OCI-LY7 (cell line): ENCODE measurements around the gene G6PC3.

Experiments
- CTCF ChIP-seq: fragments of 200-600 bp; sonication (generic); conservative IDR thresholded peaks from 2 replicates; pipeline ENCODE4 v1.5.1; 2014; ENCODE audit warnings: mild to moderate bottlenecking, antibody characterized with exemption, low read length, moderate library complexity, mixed read lengths
- EZH2phosphoT487 ChIP-seq: fragments of 200-600 bp; sonication (generic); IDR thresholded peaks from 2 replicates; pipeline ENCODE4 v1.6.1; 2018; ENCODE audit warnings: low read depth, borderline replicate concordance, mild to moderate bottlenecking, mixed run types, antibody characterized with exemption, low read length, moderate library complexity, mixed read lengths

DNA sequence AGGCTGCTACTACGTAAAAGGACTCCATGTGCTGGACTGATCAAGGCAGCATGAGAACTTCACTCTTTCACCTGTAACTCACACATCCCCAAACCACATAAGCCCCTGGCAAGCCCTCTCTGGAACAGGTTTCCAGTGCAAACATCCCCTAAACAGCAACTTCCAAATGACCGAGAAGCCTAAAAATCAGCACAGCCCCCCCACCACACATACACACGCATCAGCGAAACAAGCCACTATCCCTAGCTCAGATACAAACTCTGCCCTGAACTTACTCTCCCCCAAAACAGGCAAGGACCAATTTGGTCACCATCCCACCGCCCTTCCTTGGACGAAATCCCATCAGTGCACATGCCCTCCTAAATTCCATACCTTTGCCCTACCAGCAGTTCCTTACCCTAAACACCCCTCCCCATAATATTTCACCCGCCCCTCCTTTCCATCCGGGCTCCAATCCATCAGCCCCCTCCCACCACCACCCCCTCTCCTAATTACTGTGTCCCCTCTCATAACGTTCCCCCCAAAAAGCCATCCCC is 4.8 kb upstream of the G6PC3 start:
- TF ChIP-seq CTCF (no peak), EZH2phosphoT487 (no peak)
